K562 (cell line): Measurements from ENCODE around the gene NF1.

Source experiments
- CREB1 ChIP-seq, 2 experiments: sonication (generic) in 1 of 2; formaldehyde crosslinking in 1 of 2; IDR thresholded peaks; 2 replicates each; pipeline versions ENCODE4 v1.6.1 to v1.8.0; 2012 to 2022; ENCODE audit warnings: inconsistent platforms in 1 of 2, mild to moderate bottlenecking in 1 of 2, missing genetic modification reagents in 1 of 2, moderate library complexity in 1 of 2
- CTCF ChIP-seq, 3 experiments: IDR thresholded peaks in 2 of 3; conservative IDR thresholded peaks in 1 of 3; 2 replicates each; pipeline ENCODE4 v1.5.1; 2011 to 2012; ENCODE audit warnings: low read length in 3 of 3, mild to moderate bottlenecking in 3 of 3, control low read depth in 2 of 3, improper control_type of control experiment in 1 of 3, inconsistent platforms in 1 of 3, low read depth in 1 of 3, mixed read lengths in 1 of 3, moderate library complexity in 1 of 3; ENCODE audit not compliant: insufficient read depth in 2 of 3
- CTCFL ChIP-seq: IDR thresholded peaks from 2 replicates; pipeline ENCODE4 v1.6.1; 2011; ENCODE audit warnings: borderline replicate concordance, low read depth, mild to moderate bottlenecking, moderate library complexity, low read length; ENCODE audit not compliant: insufficient read depth, poor library complexity, severe bottlenecking
- EP300 ChIP-seq: IDR thresholded peaks from 2 replicates; pipeline ENCODE4 v1.6.1; 2012; ENCODE audit warnings: low read length, improper control_type of control experiment
- EZH2 ChIP-seq: IDR thresholded peaks from 2 replicates; pipeline ENCODE4 v1.6.1; 2012; ENCODE audit warnings: low read depth, mild to moderate bottlenecking, inconsistent platforms, low read length, borderline replicate concordance
- FOXJ3 ChIP-seq: sonication (generic); formaldehyde crosslinking; IDR thresholded peaks from 2 replicates; pipeline ENCODE4 v1.4.0; 2020; ENCODE audit warnings: mild to moderate bottlenecking, missing genetic modification reagents
- HCFC1 ChIP-seq: IDR thresholded peaks from 2 replicates; pipeline ENCODE4 v1.6.1; 2012; ENCODE audit warnings: low read depth, low read length, improper control_type of control experiment
- MAFF ChIP-seq: IDR thresholded peaks from 2 replicates; pipeline ENCODE4 v1.6.1; 2012; ENCODE audit warnings: low read length, improper control_type of control experiment
- NFRKB ChIP-seq: fragments of 450-650 bp; IDR thresholded peaks from 2 replicates; pipeline ENCODE4 v1.6.1; 2016; ENCODE audit warnings: low read depth
- REST ChIP-seq, 2 experiments: fragments of 450-650 bp; formaldehyde crosslinking in 1 of 2; IDR thresholded peaks; 2 replicates each; pipeline versions ENCODE4 v1.4.0 to v1.6.1; 2014 to 2020; ENCODE audit warnings: mild to moderate bottlenecking in 2 of 2, borderline replicate concordance in 1 of 2, low read depth in 1 of 2
- TCF3 ChIP-seq: sonication (generic); formaldehyde crosslinking; IDR thresholded peaks from 2 replicates; pipeline ENCODE4 v1.4.0; 2020; ENCODE audit warnings: mild to moderate bottlenecking, missing genetic modification reagents
- ZBTB8A ChIP-seq: fragments of 450-650 bp; IDR thresholded peaks from 2 replicates; pipeline ENCODE4 v1.6.1; 2018; ENCODE audit warnings: mild to moderate bottlenecking, moderate library complexity; ENCODE audit not compliant: partially characterized antibody
- ZNF212 ChIP-seq: fragments of 450-650 bp; formaldehyde crosslinking; IDR thresholded peaks from 2 replicates; pipeline ENCODE4 v1.4.0; 2020; ENCODE audit warnings: mild to moderate bottlenecking

GRCh38 chr17:31286587-31286986, 191.8 kb downstream of the NF1 start:
- TF ChIP-seq CTCF (IDR thresholded peaks at IDR 0.05 in 2 of 3, conservative IDR thresholded peaks at IDR 0.05 in 1 of 3; ENCODE audit: insufficient read depth in 2 of 3, low read depth in 1 of 3, low read length in 3 of 3) (no peak), EZH2 (no peak), NFRKB (no peak), EP300 (no peak), REST (IDR thresholded peaks at IDR 0.05; ENCODE audit: borderline replicate concordance) (no peak), REST (CRISPR knock-in tag; IDR thresholded peaks at IDR 0.05; ENCODE audit: low read depth) (no peak), TCF3 (CRISPR knock-in tag) (no peak), CTCFL (no peak), MAFF (no peak), CREB1 (IDR thresholded peaks at IDR 0.05) (no peak), CREB1 (CRISPR knock-in tag; IDR thresholded peaks at IDR 0.05) (no peak), FOXJ3 (no peak), ZBTB8A (no peak), HCFC1 (no peak), ZNF212 (no peak)
